Measurements from ENCODE around the gene TUBG1.

The TUBG1 gene

DNA sequence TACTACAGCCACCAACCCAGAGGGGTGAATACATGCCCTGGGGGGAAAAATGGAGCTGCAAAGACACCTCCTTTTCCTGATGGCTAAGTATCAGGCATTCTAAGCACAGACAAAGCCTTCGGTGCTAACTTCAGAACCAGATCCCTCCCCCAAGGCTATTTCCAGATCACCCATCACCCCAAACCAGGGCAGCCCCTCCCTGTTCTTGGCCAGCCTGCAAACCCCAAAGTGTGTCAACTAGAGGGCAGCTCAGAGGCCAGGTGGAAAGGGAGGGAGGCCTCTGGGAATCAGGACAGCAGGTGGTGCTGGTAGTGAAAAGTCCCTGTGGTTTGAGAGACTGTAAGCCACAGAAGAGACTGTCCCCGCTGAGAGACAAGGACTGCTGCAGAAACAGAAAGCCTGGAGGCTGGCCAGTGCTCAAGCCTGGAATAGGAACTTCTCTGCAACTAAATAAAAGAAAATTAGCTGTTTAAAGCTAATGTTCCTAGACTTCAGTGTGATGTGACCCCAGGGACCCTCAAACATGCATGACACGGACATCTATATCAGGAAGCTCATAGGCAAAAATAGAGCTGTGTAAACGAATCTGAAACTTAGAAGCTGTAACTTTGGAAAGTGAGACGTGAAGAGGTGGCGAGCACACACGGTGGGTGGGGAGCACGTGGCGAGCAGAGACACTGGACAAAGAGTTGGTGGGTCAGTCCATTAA, 9.1 kb downstream of the TUBG1 start:
- no peak for TF ChIP-seq POLR2AphosphoS5 (IDR thresholded peaks at IDR 0.05; ENCODE audit: low read depth, low read length)
- TF ChIP-seq FOXP2 (optimal IDR thresholded peaks at IDR 0.05; ENCODE audit: borderline replicate concordance, extremely low read depth, extremely low read length, insufficient read depth), result no peak
- TF ChIP-seq TAF1 (IDR thresholded peaks at IDR 0.05; ENCODE audit: borderline replicate concordance, insufficient read depth, low read length), result no peak
- TF ChIP-seq SIN3A (IDR thresholded peaks at IDR 0.05; ENCODE audit: borderline replicate concordance, insufficient read depth, low read length), result no peak
- TF ChIP-seq, protein P1, sequence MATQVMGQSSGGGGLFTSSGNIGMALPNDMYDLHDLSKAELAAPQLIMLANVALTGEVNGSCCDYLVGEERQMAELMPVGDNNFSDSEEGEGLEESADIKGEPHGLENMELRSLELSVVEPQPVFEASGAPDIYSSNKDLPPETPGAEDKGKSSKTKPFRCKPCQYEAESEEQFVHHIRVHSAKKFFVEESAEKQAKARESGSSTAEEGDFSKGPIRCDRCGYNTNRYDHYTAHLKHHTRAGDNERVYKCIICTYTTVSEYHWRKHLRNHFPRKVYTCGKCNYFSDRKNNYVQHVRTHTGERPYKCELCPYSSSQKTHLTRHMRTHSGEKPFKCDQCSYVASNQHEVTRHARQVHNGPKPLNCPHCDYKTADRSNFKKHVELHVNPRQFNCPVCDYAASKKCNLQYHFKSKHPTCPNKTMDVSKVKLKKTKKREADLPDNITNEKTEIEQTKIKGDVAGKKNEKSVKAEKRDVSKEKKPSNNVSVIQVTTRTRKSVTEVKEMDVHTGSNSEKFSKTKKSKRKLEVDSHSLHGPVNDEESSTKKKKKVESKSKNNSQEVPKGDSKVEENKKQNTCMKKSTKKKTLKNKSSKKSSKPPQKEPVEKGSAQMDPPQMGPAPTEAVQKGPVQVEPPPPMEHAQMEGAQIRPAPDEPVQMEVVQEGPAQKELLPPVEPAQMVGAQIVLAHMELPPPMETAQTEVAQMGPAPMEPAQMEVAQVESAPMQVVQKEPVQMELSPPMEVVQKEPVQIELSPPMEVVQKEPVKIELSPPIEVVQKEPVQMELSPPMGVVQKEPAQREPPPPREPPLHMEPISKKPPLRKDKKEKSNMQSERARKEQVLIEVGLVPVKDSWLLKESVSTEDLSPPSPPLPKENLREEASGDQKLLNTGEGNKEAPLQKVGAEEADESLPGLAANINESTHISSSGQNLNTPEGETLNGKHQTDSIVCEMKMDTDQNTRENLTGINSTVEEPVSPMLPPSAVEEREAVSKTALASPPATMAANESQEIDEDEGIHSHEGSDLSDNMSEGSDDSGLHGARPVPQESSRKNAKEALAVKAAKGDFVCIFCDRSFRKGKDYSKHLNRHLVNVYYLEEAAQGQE (IDR thresholded peaks at IDR 0.05; ENCODE audit: insufficient read depth in 1 of 2, low read depth in 2 of 2, low read length in 2 of 2), result no peak

DNA sequence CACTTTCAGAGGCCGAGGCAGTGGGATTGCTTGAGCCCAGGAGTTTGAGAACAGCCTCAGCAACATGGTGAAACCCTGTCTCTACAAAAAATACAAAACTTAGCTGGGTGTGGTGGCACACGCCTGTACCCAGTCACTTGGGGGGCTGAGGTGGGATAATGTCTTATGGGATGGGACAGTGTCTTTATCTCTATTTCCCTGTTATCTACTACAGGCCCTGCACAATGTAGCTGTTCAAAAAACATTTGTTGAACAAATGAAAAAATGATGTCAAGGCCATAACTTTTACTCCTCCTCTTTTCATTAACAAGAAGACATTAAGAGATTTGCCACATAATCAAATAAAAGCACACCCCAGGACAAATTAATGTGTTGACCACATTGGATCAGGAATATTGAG, 13.8 kb downstream of the TUBG1 start:
- TF ChIP-seq POLR2AphosphoS5 (IDR thresholded peaks at IDR 0.05; ENCODE audit: low read depth, low read length) (no peak), SIN3A (IDR thresholded peaks at IDR 0.05; ENCODE audit: borderline replicate concordance, insufficient read depth, low read length) (no peak), TAF1 (IDR thresholded peaks at IDR 0.05; ENCODE audit: borderline replicate concordance, insufficient read depth, low read length) (no peak), FOXP2 (optimal IDR thresholded peaks at IDR 0.05; ENCODE audit: borderline replicate concordance, extremely low read depth, extremely low read length, insufficient read depth) (no peak)
- TF ChIP-seq, protein P1 (IDR thresholded peaks at IDR 0.05; ENCODE audit: insufficient read depth in 1 of 2, low read depth in 2 of 2, low read length in 2 of 2), result no peak

DNA sequence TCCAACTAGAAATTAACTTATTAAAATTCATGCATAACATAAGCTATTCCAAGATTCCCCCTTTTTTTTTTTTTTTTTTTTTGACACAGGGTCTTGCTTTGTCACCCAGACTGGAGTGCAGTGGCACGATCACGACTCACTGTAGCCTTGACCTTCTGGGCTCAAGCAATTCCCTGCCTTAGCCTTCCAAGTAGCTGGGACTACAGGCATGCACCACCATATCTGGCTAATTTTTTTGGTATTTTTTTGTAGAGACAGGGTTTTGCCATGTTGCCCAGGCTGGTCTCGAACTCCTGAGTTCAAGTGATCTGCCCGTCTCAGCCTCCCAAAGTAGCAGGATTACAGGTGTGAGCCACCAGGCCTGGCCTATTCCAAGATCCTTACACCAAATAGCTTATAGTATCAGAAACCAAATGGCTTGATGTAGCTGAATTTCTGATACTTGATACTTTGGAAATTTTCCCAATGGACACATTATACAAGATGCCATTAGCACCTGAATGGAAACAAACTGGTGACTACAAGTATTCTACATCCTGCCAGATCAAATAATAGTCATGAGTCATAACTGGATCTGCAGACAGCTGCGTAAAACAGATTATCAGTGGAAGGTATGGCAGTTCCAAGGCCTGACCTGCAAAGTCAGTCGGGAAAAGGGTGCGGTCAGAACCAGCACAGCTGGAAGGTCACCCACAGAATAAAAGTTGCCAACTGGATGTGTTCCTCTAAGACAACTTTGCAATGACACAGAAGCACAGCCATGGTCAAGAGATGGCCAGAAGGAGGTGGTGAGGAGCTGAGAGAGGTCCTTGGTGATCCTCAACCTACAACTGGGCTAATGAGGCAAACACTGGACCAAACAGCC, 14.5 kb downstream of the TUBG1 start:
- TF ChIP-seq FOXP2 (optimal IDR thresholded peaks at IDR 0.05; ENCODE audit: borderline replicate concordance, extremely low read depth, extremely low read length, insufficient read depth) (no peak), SIN3A (IDR thresholded peaks at IDR 0.05; ENCODE audit: borderline replicate concordance, insufficient read depth, low read length) (no peak), POLR2AphosphoS5 (IDR thresholded peaks at IDR 0.05; ENCODE audit: low read depth, low read length) (no peak), TAF1 (IDR thresholded peaks at IDR 0.05; ENCODE audit: borderline replicate concordance, insufficient read depth, low read length) (no peak)
- TF ChIP-seq, protein P1 (IDR thresholded peaks at IDR 0.05; ENCODE audit: insufficient read depth in 1 of 2, low read depth in 2 of 2, low read length in 2 of 2), result no peak

DNA sequence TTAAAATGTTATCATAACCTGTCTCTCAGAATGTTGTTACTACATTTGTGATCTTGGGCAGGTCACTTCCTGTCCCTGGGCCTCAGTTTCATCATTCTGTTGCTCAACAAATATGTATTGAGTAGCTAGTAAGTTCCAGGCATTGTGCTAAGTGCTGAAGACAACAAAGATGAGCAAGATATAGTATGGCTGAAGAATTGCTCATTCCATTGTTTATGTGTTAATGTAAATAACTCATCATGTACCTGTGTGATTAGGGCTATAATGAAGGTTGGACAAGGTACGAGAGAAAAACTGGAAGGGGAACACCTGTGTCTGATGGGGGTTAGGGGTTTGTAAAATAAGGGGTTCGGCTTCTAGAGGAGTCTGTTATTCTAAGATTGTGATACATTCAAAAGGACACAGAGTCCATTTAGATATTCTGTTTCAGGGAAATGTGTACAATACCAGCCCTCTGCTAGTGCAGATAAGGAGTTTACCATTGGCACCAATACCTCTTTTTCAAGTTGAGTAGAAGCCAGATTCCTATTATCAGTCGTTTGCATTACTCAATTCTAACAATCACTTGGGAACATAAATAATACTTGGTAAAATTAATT, 20.0 kb downstream of the TUBG1 start:
- TF ChIP-seq SIN3A (IDR thresholded peaks at IDR 0.05; ENCODE audit: borderline replicate concordance, insufficient read depth, low read length) (no peak), POLR2AphosphoS5 (IDR thresholded peaks at IDR 0.05; ENCODE audit: low read depth, low read length) (no peak)
- TF ChIP-seq, protein P1 (IDR thresholded peaks at IDR 0.05; ENCODE audit: insufficient read depth in 1 of 2, low read depth in 2 of 2, low read length in 2 of 2), result no peak

Measured in PFSK-1 (cell line).